ENCODE data around the gene PGD.

The PGD gene

DNA sequence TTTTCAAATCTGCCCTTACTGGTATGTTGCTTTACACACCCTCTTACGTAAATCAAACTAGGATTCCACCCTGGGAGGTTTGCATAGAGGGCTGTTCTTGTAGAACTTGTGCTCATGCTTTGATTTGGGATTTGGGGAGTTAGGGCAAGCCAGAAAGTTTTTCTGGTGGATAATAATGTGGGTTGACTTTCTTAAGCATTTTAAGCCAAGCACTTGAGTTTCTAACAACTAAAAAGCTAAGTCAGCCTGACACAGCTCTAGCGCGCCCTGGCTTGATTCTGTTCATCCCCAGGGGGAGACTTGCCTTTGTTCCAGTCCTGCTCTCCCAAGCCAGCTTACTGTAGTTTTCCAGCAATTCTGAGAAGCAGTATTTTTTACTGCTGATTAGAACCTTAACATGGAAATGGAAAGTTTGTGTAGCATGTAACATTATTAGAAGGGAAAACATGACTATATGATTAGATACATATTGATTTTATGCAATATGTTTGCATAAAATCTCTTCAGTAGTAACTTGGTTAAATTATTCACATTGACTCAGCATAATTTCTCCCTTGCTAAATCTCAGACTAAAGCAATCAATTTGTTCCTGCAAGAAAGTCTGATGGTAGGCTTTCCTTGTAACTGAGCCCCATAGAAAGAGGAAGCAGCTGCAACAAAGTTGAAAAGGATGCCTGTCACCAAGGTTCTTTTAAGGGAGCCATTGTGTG is 11.0 kb upstream of the PGD start:
- TF ChIP-seq ZNF433 (tag by site-specific recombination; IDR thresholded peaks at IDR 0.05; ENCODE audit: low read depth), result no peak
- TF ChIP-seq ZNF785 (tag by site-specific recombination; IDR thresholded peaks at IDR 0.05), result no peak
- no peak for TF ChIP-seq GLIS2 (tag by site-specific recombination; IDR thresholded peaks at IDR 0.05)
- TF ChIP-seq ZBTB8A (tag by site-specific recombination; IDR thresholded peaks at IDR 0.05), result 0 out of 2 replicates have a peak, but pooled peaks have one; percentile 28
- TF ChIP-seq ZNF514 (tag by site-specific recombination; IDR thresholded peaks at IDR 0.05), result no peak
- peak; percentile 85 for TF ChIP-seq ZBTB17 (tag by site-specific recombination; IDR thresholded peaks at IDR 0.05)
- Histone ChIP-seq H3K4me1 (ENCODE audit: control insufficient read depth, insufficient read depth, low read length) (no peaks in the 10 kb centered on the region), H3K27ac (ENCODE audit: extremely low read depth, low read depth, low read length) (no peak overlapping the region), H3K36me3 (ENCODE audit: control insufficient read depth in 2 of 2, insufficient read depth in 1 of 2, low read length in 2 of 2) (peaks cover 0 to 5% of the 10 kb centered on the region in 2 experiments; a peak in 2 of 3 replicates), H3K4me3 (ENCODE audit: low read depth, low read length) (no peak overlapping the region), H3K9me3 (ENCODE audit: control insufficient read depth, insufficient read depth, low read depth, low read length) (no peaks in the 10 kb centered on the region)
- ChIA-PET CTCF (interaction anchor here (0.6 to 1.3 kb wide), 5 partner anchors 10 to 106 kb away, joined by 3 to 8 read pairs (median 3); no protein-coding TSS in a partner anchor), POLR2A (interaction anchor here (0.7 to 1.9 kb wide), 2 partner anchors 11 to 707 kb away, joined by 3 to 7 read pairs; partner anchors contain the start of gene PGD)

DNA sequence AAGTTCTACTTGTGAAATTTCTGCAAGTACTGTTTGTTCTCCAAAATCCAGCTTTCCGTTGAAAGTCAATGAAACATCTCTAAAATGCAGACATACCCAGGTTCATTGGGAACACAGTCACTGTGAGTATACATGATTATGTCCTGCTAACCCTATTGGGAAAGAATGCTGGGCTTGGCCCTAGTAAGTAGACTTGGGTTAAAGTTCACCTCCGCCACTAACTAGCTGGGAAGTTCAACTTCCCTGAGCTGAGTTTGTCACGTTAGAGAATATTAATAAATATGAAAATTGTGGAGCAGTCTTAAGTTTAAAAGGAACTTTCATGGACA is 10.5 kb upstream of the PGD start:
- peaks cover 0 to 5% of the 10 kb centered on the region in 2 experiments; a peak in 2 of 3 replicates for H3K36me3 ChIP-seq (ENCODE audit: control insufficient read depth in 2 of 2, insufficient read depth in 1 of 2, low read length in 2 of 2)
- TF ChIP-seq ZBTB17 (tag by site-specific recombination; IDR thresholded peaks at IDR 0.05) (0 out of 2 replicates have a peak, but pooled peaks have one; percentile 2), ZNF529 (tag by site-specific recombination; IDR thresholded peaks at IDR 0.05; ENCODE audit: insufficient replicate concordance) (no peak)
- ChIA-PET CTCF (interaction anchor here (0.6 to 1.3 kb wide), 2 partner anchors 11 to 15 kb away, joined by 3 to 8 read pairs; no protein-coding TSS in a partner anchor), POLR2A (interaction anchor here (1.9 kb wide), 1 partner anchor 11 kb away, joined by 7 read pairs; the partner anchor contains the start of gene PGD)
- H3K4me3 ChIP-seq (ENCODE audit: low read depth, low read length), result no peak overlapping the region
- H3K27ac ChIP-seq (ENCODE audit: extremely low read depth, low read depth, low read length), result no peak overlapping the region
- no peaks in the 10 kb centered on the region for H3K4me1 ChIP-seq (ENCODE audit: control insufficient read depth, insufficient read depth, low read length)
- H3K9me3 ChIP-seq (ENCODE audit: control insufficient read depth, insufficient read depth, low read depth, low read length), result no peaks in the 10 kb centered on the region

DNA sequence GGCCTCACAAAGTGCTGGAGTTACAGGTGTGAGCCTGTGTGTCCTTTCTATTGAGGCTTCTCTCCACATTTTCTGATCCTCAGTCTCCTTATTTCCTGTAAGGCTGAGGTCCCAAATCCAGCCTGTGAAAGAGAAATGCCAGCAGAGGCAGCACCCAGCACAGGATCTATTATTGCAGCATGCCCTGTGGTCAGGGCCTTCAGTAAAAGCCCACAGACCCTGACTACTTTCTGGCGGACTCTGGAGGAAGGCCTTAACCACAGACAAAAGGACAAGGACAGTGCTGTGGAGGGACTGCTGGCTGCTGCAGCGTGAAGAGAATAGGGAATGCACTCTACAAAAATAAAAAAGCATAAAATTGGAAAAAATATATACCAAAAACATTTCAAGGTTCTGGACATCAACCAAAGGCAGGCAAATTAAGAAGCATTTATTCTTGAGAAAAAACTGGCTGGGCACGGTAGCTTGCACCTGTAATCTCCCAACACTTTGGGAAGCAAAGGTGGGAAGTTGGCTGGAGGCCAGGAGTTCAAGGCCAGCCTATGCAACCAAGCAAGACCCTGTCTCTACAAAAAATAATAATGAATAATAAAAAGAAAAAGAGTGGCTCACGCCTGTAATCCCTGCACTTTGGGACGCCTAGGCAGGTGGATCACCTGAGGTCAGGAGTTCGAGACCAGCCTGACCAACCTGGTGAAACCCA is 9.4 kb upstream of the PGD start:
- ChIA-PET POLR2A (interaction anchor here (1.9 kb wide), 1 partner anchor 9 kb away, joined by 7 read pairs; the partner anchor contains the start of gene PGD), CTCF (no interaction called here)
- Histone ChIP-seq H3K27ac (ENCODE audit: extremely low read depth, low read depth, low read length) (no peak overlapping the region), H3K36me3 (ENCODE audit: control insufficient read depth in 2 of 2, insufficient read depth in 1 of 2, low read length in 2 of 2) (peaks cover 0 to under 1% of the 10 kb centered on the region in 2 experiments; a peak in 2 of 3 replicates), H3K9me3 (ENCODE audit: control insufficient read depth, insufficient read depth, low read depth, low read length) (no peaks in the 10 kb centered on the region), H3K4me1 (ENCODE audit: control insufficient read depth, insufficient read depth, low read length) (no peaks in the 10 kb centered on the region), H3K4me3 (ENCODE audit: low read depth, low read length) (no peak overlapping the region)
- TF ChIP-seq ZNF514 (tag by site-specific recombination; IDR thresholded peaks at IDR 0.05) (no peak), YY2 (tag by site-specific recombination; IDR thresholded peaks at IDR 0.05) (no peak), OVOL3 (tag by site-specific recombination; IDR thresholded peaks at IDR 0.05) (no peak), BCL11A (tag by site-specific recombination; IDR thresholded peaks at IDR 0.05; ENCODE audit: low read depth) (no peak), ZNF785 (tag by site-specific recombination; IDR thresholded peaks at IDR 0.05) (no peak), ZNF335 (tag by site-specific recombination; conservative IDR thresholded peaks at IDR 0.05) (no peak)

GRCh38 chr1:10396870-10397269 is 2.0 kb upstream of the PGD start:
- TF ChIP-seq ZNF221 (tag by site-specific recombination; IDR thresholded peaks at IDR 0.05; ENCODE audit: borderline replicate concordance), result no peak
- TF ChIP-seq ZNF146 (tag by site-specific recombination; IDR thresholded peaks at IDR 0.05), result peak; percentile 84
- TF ChIP-seq ZFP41 (tag by site-specific recombination; IDR thresholded peaks at IDR 0.05; ENCODE audit: borderline replicate concordance), result no peak
- Histone ChIP-seq H3K36me3 (ENCODE audit: control insufficient read depth in 2 of 2, insufficient read depth in 1 of 2, low read length in 2 of 2) (peaks cover 6 to 18% of the 10 kb centered on the region in 2 experiments; a peak in 2 of 3 replicates), H3K4me3 (ENCODE audit: low read depth, low read length) (no peak overlapping the region), H3K27ac (ENCODE audit: extremely low read depth, low read depth, low read length) (no peak overlapping the region), H3K9me3 (ENCODE audit: control insufficient read depth, insufficient read depth, low read depth, low read length) (no peaks in the 10 kb centered on the region), H3K4me1 (ENCODE audit: control insufficient read depth, insufficient read depth, low read length) (peaks cover 2% of the 10 kb centered on the region; the same call in 1 of the 2 replicates)
- ChIA-PET POLR2A (no interaction called here), CTCF (interaction anchor here (0.6 kb wide), 1 partner anchor 145 kb away, joined by 3 read pairs; no protein-coding TSS in a partner anchor)
